Brain microvascular endothelial cell (primary cell): ENCODE measurements around the gene PLA2G1B.
A peak's percentile ranks its signal among the peaks of the same experiment; 100 is the strongest.

Experiments used
- DNase-seq: peaks from one replicate; pipeline ENCODE4 v3.0.0-alpha.2; 2020
- H3K27ac ChIP-seq: fragments of 250-450 bp; sonication (Bioruptor Pico); 2 replicates; pipeline ENCODE4 v1.5.1; 2020; ENCODE audit warnings: mild to moderate bottlenecking, moderate library complexity
- H3K27me3 ChIP-seq: fragments of 250-450 bp; sonication (Bioruptor Pico); replicated peaks from 2 replicates; pipeline ENCODE4 v1.5.1; 2020; ENCODE audit warnings: mild to moderate bottlenecking
- H3K36me3 ChIP-seq: fragments of 250-450 bp; sonication (Bioruptor Pico); replicated peaks from 2 replicates; pipeline ENCODE4 v1.5.1; 2020; ENCODE audit warnings: mild to moderate bottlenecking
- H3K4me3 ChIP-seq: 2 replicates; pipeline ENCODE4 v1.5.1; 2011; ENCODE audit warnings: low read depth, mild to moderate bottlenecking, control low read depth, low read length, moderate library complexity
- CTCF ChIP-seq: IDR thresholded peaks from 2 replicates; pipeline ENCODE4 v1.5.1; 2011; ENCODE audit warnings: low read depth, mild to moderate bottlenecking, moderate library complexity, low read length, control low read depth, inconsistent platforms; ENCODE audit errors: missing control alignments
- in situ Hi-C: cut with HindIII; loops from 2 replicates; pipeline ENCODE4 v1.10.0; 2017; ENCODE audit warnings: low sequenced_read_pairs, low pct_ligation_motif_present

Gene PLA2G1B

GRCh38 chr12:120321382-120322202, 6.0 kb downstream of the PLA2G1B start:
- Histone ChIP-seq H3K27me3 (no peaks in the 10 kb centered on the region), H3K27ac (no peak overlapping the region), H3K36me3 (no peaks in the 10 kb centered on the region), H3K4me3 (no peak overlapping the region)
- in situ Hi-C loops, result no loop called here
- DNase-seq, result no peak
- no peak for TF ChIP-seq CTCF

GRCh38 chr12:120317224-120318105, 10.1 kb downstream of the PLA2G1B start:
- Histone ChIP-seq H3K36me3 (no peaks in the 10 kb centered on the region), H3K4me3 (peak overlapping the region; percentile 76), H3K27me3 (no peaks in the 10 kb centered on the region), H3K27ac (peak overlapping the region; percentile 61)
- in situ Hi-C loops, result no loop called here
- TF ChIP-seq CTCF, result peak; percentile 82
- DNase-seq, result peak; percentile 100

GRCh38 chr12:120316798-120317223, 10.8 kb downstream of the PLA2G1B start:
- DNase-seq, result peak; percentile 1
- no peaks in the 10 kb centered on the region for H3K36me3 ChIP-seq
- in situ Hi-C loops, result no loop called here
- no peak for TF ChIP-seq CTCF
- H3K27me3 ChIP-seq, result no peaks in the 10 kb centered on the region
- H3K4me3 ChIP-seq, result peak overlapping the region; percentile 76
- peak overlapping the region; percentile 61 for H3K27ac ChIP-seq

GRCh38 chr12:120314220-120314619, 13.4 kb downstream of the PLA2G1B start:
- Histone ChIP-seq H3K27me3 (no peaks in the 10 kb centered on the region), H3K36me3 (no peaks in the 10 kb centered on the region), H3K4me3 (no peak overlapping the region), H3K27ac (no peak overlapping the region)
- peak; percentile 49 for TF ChIP-seq CTCF
- DNase-seq, result peak; percentile 7
- in situ Hi-C loops, result no loop called here

GRCh38 chr12:120301962-120302815, 25.4 kb downstream of the PLA2G1B start, which contains the start of gene SIRT4:
Gene SIRT4 (plus strand): TSS chr12:120302321. CDS start chr12:120303562, 1,241 bp downstream.
- TF ChIP-seq CTCF, result peak; percentile 87
- peak within 1 kb of the TSS; percentile 60 for H3K4me3 ChIP-seq
- peak within 1 kb of the TSS; percentile 78 for H3K27ac ChIP-seq
- DNase-seq, result peak; percentile 94
- H3K27me3 ChIP-seq, result no peaks in the 10 kb centered on the region
- H3K36me3 ChIP-seq, result no peaks in the 10 kb centered on the region
- in situ Hi-C loops, result no loop called here
